Stimulated activated naive CD4-positive, alpha-beta T cell (primary cell): ENCODE measurements around the gene PKD2L2.
A peak's percentile ranks its signal among the peaks of the same experiment; 100 is the strongest.
"Not testable (repeated sequence)": the region's sequence is repeated elsewhere in the genome, so short reads cannot be mapped to it uniquely, and the experiment has no call there.

Source experiments
- DNase-seq, 6 experiments: peaks; one replicate each; lab custom pipeline; 2025; lab: John Stamatoyannopoulos, UW

The PKD2L2 gene

DNA sequence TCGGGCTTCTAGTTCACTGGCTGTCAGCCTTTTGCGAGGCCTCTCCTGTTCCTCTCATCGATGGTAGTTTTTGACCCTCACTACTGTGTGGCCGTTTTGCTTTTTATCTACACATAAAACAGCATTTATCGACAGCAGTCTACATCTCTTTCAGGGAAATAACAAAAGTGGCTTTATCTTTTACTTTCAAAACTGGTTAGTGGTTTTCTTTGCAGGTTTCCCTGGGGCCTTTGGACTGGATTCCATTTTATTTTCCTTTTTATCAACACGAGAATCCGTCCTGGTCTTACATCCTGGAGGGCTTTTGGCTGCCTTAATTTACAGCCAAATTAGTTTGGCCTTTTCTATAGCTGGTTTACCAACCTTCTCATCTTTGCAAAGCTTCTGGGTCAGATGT lies 793 bp upstream of the PKD2L2 start:
- peak in 1 of 6 experiments; percentile 36 for DNase-seq

DNA sequence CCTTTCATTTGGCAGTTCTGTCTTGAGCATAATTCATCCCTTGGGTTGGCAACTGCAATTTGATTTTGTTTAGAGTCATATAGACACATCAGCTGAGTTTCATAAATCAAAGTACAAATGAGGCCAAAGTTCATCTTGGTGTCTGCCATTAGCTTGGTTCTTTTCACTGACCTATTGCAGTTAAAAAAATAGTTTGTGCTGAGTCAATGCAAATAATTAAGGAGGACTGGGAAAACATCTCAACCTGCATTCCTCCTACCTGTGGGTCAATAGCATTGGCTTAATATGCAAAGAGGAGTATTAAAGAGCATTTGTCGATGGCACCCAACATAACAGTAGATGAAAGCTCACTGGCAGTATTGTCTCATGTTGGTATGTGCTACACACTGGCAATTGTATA lies 1.6 kb downstream of the PKD2L2 start:
- no peak for DNase-seq

DNA sequence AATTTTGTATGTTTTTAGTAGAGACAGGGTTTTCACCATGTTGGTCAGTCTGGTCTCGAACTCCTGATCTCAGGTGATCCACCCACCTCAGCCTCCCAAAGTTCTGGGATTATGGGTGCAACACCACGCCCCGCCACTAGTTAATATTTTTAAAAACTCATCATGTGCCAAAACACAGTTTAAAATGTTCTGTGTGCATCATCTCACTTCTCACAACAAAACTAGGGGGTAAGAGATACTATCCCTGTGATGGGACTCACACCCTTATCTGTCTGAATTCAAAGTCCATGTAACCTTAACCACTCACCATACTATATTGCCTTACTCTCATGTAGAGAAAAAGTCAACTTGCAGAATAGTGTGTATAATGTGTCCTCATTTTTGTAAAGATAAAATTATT lies 2.6 kb downstream of the PKD2L2 start:
- no peak for DNase-seq

DNA sequence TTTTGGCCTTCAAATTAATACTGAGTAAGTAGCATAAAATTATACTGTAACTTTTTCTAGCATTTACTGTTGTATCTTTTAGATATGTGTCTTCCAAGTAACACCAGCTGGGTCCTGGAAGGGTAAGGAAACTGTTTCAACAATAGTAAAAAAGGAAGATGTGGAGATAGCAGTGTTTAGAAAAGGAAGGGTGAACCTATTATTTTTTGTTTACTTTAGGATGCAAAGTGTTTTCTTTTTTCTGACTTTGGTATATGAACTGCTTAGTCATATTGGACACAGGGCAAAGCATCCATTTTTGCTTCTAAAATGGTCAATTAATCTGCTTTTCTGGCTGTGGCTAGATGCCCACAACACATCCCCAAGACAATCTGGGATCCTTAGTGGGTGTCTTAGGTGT lies 5.3 kb downstream of the PKD2L2 start:
- no peak for DNase-seq

DNA sequence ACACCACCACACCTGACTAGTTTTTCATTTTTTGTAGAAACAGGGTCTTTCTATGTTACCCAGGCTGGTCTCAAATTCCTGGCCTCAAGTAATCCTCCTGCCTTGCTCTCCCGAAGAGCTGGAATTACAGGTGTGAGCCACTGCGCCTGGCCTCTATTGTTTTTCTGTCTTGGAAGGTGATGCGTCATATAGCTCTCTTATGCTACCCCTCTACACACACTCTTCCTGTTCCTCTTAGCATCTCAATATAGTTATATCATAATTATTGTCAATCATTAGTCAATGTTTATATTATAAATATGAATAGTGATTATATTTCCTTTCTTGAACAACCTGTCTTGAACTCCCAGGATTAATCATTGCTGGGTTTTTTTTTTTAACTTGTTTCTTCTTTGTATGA lies 7.3 kb downstream of the PKD2L2 start:
- DNase-seq, result no peak

DNA sequence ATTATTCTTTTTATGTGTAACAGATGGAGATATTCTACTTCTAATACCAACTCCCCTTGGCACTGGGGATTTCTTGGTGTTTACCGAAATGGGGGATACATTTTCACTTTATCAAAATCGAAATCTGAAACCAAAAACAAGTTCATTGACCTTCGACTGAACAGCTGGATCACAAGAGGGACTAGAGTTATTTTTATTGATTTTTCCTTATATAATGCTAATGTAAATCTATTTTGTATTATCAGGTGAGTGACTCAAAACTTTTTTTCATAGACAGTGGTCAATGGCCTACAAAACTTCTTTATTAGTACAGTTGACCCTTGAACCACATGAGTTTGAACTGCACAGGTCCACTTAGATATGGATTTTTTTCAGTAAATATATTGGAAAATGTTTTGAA lies 10.2 kb downstream of the PKD2L2 start:
- no peak for DNase-seq

DNA sequence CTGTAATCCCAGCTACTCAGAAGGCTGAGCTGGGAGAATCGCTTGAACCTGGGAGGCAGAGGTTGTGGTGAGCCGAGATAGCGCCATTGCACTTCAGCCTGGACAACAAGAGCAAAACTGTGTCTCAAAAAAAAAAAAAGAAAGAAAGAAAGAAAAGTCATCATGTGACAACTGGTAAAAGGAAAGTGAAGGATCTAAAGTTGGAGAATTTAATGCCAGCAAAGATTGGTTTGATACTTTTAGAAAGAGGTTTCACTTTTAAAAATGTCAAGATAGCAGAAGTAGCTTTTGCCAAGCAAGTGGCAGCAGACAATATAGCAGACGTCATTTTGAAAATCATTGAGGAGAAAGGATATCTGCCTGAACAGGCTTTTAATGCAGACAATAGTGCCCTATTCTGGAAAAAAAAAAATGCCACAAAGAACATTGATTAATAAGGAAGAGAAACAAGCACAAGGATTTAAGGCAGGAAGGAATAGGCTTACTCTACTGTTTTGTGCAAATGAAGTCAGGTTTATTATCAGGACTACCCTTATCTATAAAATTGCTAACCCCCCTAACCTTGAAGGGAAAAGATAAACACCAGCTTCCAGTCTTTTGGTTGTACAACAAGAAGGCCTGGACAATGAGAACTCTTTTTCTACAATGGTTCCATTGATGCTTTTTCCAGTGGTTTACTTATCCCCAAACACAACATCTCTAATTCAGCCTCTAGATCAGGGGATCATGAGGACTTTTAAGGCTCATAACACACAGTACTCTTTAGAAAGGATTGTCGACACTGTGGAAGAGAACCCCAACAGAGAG lies 12.0 kb downstream of the PKD2L2 start:
- DNase-seq, result no peak

DNA sequence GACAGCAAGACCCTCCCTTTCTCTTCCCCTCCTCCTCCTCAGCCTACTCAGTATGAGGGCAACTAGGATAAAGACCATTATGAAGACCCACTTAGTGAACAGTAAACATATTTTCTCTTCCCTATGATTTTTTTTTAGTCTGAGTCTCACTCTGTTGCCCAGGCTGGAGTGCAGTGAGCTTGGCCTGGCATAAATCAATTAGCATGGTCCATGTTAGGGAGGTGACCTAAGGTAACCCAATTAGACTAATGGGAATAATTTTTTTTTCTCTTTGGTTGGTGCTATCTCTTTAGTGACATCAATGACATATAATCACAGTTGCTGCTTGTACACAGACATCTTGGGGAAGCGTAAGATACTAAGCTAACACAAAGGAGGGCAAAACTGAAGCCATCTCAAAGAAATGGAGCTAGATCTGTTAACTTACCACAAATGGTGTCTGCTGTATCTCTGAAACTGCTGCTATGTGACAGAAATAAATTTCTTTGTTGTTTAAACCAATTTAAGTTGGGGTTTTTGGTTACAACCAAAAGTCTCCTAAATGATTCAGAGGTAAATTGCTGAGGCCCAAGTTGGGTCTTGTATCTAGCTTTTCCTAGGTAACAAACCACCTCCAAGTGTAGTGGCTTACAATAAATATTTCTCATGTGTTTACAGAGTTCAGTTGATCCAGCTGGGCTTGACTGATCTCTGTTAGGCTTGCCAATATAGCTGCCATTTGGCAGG lies 13.3 kb downstream of the PKD2L2 start:
- DNase-seq, result no peak

DNA sequence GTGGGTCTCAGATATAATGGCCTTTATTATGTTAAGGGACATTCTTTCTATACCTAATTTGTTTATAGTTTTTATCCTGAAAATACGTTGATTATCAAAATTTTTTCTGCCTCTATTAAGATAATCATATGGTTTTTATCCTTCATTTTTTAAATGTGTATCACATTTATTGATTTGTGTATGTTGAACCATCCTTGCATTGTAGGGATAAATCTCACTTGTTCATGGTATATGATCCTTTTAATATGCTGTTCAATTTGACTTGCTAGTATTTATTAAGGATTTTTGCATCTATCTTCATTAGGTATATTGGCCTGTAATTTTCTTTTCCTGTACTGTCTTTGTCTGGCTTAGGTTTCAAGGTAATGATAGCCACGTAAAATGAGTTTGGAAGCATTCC lies 25.5 kb downstream of the PKD2L2 start:
- DNase-seq, result no peak

DNA sequence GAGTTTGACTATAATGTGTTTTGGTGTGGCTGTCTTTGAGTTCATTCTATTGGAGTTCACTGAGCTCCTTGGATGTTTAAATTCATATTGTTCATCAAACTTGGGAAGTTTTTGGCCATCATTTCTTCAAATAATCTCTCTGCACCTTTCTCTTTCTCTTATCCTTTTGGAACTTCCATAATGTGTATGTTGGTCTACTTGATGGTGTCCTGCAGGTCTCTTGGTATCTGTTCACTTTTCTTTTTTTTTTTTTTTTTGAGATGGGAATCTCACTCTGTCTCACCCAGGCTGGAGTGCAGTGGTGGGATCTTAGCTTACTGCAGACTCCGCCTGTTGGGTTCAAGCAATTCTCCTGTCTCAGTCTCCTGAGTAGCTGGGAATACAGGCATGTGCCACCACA lies 27.7 kb downstream of the PKD2L2 start:
- DNase-seq, result no peak

DNA sequence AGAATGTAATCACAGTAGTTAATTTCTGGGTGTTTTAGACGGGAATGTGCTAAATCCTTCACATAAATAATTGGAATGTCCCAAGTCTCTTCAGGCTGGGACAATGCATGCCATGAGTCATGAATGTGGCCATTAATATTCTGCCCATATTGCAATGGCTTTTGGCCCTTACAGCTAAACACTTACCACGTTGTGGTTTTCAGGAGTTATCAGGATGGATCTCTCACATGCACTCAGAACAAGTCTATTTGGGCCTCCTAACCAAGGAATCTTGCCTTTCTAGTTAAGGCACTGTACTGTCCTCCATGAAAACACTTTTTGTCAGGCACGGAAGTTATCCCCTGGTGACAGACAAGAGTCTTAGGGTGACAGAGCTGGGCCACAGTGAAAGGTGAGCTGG lies 32.7 kb downstream of the PKD2L2 start:
- no peak for DNase-seq

DNA sequence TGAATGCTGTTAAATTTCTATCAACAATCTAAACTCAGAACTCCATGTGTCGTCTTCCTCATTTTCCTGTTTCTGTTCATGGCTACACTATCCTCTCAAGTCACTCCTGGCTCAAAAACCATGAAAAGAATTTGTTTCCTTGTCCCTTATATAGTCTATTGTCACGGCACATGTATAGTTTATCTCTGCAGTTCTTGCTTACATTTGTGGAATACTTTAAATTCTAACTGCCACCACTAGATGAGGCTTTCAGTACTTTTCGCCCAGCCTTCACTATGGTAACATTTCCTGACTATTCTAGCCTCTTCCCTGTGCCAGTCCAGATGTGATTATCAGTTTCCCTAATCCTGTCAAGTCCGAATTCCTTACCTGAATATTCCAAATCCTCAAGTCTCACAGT lies 34.6 kb downstream of the PKD2L2 start:
- DNase-seq, result no peak

DNA sequence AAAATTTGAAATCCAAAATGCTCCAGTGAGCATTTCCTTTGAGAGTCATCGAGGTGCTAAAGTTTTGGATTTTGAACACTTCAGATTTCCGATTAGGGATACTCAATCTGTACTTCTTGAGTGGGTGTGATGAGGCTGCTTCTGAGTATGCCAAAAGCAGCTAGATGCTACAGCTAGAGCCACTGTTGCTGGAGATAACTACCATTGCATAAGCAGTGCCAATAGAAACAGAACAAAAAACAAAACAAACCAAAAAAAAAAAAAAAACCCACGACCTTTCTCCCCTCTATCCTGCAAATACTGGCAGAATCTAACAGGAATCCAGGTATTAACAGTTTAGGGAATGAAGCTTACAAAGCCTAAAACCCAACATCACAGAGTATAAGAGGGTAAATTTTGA lies 43.5 kb downstream of the PKD2L2 start:
- DNase-seq, result no peak

DNA sequence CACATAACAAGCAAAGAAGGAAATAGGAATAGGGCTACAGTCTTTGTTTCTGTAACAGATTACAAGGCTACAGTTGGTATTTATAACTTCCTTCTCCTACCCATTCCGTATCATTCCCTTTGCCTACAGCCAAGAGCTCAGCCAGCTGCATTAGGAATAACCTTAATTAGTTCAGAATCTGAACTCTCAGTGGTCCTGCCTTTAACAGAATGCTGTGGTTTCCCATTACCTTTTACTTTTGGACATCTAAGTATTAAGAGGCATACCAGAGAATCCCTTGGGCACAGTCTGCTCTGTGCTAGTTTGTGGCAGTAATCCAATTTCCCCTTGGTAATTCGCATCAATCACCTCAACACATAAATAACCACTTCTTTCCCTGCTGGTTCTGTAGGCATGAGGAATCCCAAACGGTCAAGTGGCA lies 44.2 kb downstream of the PKD2L2 start:
- DNase-seq, result no peak

DNA sequence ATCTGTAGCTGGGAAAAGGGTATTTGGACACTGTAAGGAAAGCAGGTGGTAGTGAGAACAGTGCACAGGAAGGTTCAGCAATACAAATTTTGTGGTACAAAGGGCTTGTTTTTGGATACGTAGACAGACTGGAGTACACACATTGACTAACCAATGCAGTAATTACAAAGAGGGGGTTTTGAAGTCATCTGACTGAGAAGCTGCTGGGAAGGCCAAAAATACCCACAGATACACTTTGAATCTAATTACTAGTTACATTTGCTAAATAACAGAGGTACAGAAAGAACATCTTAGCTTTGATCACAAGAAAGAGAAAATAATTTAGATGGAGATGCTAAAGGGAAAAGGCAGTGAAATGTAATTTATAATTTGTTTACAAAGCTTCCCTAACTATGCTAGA lies 45.9 kb downstream of the PKD2L2 start:
- DNase-seq, result no peak

DNA sequence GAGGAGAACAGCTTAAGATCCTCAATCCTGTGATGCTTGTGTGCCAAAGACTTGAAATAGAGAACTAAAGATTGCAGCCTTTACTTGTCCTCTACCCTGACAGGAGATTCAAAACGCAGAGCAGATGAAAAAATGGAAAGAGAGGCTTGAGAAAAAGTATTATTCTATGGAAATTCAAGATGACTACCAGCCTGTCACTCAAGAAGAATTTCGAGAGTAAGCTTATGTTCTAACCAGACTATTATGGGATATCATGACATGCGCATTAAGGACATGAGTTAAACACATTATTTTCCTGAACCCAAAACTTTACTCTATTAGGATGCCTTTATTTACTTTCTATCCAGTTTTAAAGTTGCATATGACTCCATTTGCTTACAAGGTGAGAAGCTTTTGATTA lies 46.4 kb downstream of the PKD2L2 start:
- DNase-seq, result no peak

DNA sequence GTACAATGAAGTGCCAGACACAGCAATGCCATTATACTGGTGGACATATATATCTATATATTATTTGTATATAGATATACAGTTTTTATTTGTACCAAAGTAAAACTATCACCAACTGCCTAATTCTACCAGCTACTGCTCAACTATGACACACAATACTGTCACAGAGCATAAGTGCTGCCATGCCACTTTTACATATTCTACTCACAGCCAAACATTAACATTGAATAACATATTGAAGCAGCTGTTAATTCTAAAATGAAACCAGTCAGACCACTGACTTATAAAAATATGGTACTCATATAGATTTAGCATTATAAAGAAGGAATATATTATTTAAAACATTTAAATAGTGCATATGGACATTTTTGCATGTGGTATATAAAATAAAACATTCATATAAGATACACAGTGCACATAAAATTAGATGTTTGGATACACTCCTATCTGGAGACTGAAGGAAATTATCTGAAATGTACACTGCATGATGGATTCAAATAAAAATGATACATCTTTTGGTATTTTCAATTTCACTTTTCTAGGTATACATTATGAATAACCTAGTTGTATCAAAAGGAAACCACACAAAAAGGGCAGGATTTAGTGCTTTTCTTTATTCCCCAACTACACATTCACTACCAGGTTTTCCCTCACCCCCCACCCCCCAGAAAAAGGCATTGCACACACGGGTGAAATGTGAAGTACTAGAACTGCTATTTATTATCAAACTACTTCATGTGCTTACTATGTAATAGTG lies 48.9 kb downstream of the PKD2L2 start:
- DNase-seq, result no peak

DNA sequence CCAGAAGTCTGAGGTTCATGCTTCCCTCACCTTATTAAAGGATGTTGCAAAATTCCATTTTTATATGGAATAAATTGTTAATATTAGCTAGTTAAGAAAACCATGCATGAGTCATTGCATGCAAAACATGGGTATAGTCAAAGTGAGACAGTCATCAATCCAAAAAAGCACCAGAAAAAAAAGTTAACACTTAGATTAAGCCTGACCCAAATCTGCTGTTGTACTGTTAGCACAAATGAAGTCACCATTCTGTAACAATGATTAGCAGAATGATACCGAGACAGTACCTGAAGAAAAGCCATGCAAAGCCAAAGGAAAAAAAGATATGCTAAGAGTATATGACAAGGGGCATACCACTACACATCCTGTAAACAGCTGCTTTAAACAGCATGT lies 49.5 kb downstream of the PKD2L2 start:
- no peak for DNase-seq

DNA sequence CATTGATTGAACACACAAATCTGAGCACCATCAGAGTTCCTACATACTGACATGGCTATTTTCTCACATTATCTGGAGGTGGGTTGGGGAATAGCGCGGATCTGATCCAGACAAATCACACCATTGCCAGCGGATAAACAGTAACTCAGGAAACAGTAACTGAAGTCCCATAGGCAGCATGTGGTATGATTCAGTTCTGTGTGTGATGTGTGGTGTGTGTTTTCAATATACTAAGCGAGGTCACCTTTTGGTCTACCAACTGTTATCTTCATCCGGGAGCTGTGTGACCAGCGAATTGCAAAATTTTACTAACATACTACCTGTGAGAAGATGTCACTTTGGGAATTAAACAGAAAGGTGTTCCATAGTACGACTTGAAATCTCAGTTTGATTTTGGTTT lies 50.1 kb downstream of the PKD2L2 start:
- DNase-seq, result no peak

DNA sequence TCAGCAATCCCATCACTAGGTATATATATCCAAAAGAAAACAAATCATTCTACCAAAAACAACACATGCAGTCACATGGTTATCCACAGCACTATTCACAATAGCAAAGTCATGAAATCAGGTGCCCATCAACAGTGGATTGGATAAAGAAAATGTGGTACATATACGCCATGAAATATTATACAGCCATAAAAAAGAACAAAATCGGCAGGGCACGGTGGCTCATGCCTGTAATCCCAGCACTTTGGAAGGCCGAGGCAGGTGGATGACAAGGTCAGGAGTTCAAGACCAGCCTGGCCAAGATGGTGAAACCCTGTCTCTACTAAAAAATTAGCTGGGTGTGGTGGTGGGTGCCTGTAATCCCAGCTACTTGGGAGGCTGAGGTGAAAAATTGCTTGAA lies 55.0 kb downstream of the PKD2L2 start:
- not testable (repeated sequence) for DNase-seq

DNA sequence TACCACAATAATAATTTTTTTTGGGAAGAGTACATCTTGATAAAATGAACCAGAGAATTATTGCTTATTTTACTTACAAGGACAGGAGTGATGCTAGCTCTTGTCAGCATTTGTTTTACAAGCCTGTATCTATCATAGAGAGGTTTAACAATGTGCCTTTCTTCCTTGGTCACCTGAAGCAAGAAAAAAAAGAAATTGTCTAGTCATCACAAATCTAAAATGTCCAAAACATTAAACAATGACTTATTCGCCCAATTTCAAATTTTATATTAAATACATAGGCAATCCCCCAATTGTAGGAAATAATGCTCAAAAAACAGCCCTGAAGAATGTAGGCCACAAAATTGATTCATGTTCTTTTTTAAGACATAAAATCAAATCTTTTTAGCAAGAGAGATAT lies 56.6 kb downstream of the PKD2L2 start:
- no peak for DNase-seq

DNA sequence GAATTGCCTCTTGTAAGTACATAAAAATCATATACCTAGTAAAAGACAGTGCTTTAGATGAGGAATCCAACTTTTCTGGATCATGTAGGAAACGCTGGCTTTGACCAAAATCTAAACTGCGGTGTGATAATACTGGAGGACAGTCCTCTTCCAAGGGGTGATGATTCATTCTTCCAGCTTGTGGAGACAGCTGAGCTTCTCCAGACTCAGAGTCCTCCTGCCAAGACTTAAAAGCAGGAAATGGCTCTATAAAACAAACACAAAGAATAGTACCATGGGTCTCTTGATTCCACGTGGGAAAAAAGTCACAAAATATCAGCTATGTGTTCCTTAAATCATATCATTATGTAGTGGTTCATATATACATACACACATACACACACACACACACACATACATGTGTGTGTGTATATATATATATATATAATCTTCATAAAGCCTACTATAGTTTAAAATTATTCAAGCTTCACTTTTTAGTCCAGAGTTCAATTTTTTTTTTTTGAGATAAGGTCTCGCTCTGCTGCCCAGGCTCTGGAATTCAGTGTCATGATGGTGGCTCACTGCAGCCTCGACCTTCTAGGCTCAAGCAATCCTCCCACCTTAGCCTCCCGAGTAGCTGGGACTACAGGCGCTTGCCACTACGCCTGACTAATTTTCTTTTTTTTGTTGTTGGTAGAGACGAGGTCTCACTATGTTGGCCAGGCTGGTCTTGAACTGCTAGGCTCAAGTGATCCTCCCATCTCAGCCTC lies 65.0 kb downstream of the PKD2L2 start:
- no peak for DNase-seq
